Liver (tissue), 9 donors: ENCODE data around the gene SURF2. TPM values are rescaled to one million over a fixed set of nuclear protein-coding genes. Genes with fewer than 3 reads are reported as not detected.

Experiments used
- DNase-seq: peaks from one replicate; pipeline ENCODE4 v3.0.0-alpha.2; 2017; ENCODE audit warnings: low spot score
- H3K27ac ChIP-seq, 2 donors: one replicate each; pipeline ENCODE4 v1.7.0; 2013; ENCODE audit warnings: inconsistent platforms in 2 of 2, low read length in 2 of 2, control low read depth in 1 of 2, low read depth in 1 of 2, mild to moderate bottlenecking in 1 of 2
- H3K27me3 ChIP-seq, 4 donors: one replicate each; pipeline versions ENCODE4 v1.6.1 to v1.7.0; 2013; ENCODE audit warnings: low read length in 3 of 4, inconsistent platforms in 1 of 4, mild to moderate bottlenecking in 1 of 4, moderate library complexity in 1 of 4; ENCODE audit not compliant: control insufficient read depth in 4 of 4, insufficient read depth in 4 of 4
- H3K36me3 ChIP-seq, 4 donors: one replicate each; pipeline versions ENCODE4 v1.6.1 to v1.7.0; 2013; ENCODE audit warnings: low read length in 3 of 4, mild to moderate bottlenecking in 3 of 4, low read depth in 1 of 4, moderate library complexity in 1 of 4; ENCODE audit not compliant: control insufficient read depth in 4 of 4, insufficient read depth in 3 of 4
- H3K4me1 ChIP-seq, 4 donors: one replicate each; pipeline versions ENCODE4 v1.6.1 to v1.7.0; 2013; ENCODE audit warnings: low read length in 3 of 4, mild to moderate bottlenecking in 3 of 4, moderate library complexity in 1 of 4; ENCODE audit not compliant: control insufficient read depth in 4 of 4, insufficient read depth in 4 of 4
- H3K4me3 ChIP-seq, 3 donors: one replicate each; pipeline versions ENCODE4 v1.6.1 to v1.7.0; 2013; ENCODE audit warnings: low read length in 3 of 3, control low read depth in 1 of 3, low read depth in 1 of 3, mild to moderate bottlenecking in 1 of 3
- H3K9ac ChIP-seq, 2 donors: one replicate each; pipeline ENCODE4 v1.7.0; 2013; ENCODE audit warnings: low read length in 2 of 2, mild to moderate bottlenecking in 2 of 2, moderate library complexity in 2 of 2, control low read depth in 1 of 2, low read depth in 1 of 2
- H3K9me3 ChIP-seq, 4 donors: one replicate each; pipeline versions ENCODE4 v1.6.1 to v1.7.0; 2013; ENCODE audit warnings: low read length in 3 of 4; ENCODE audit not compliant: control insufficient read depth in 4 of 4
- EGR1 ChIP-seq, 2 donors: IDR thresholded peaks; 2 replicates each; pipeline ENCODE4 v1.6.1; 2016 to 2018; ENCODE audit warnings: antibody characterized with exemption in 2 of 2, low read depth in 2 of 2
- FOXA1 ChIP-seq: IDR thresholded peaks from 2 replicates; pipeline ENCODE4 v1.6.1; 2016; ENCODE audit warnings: antibody characterized with exemption
- FOXA2 ChIP-seq: IDR thresholded peaks from 2 replicates; pipeline ENCODE4 v1.6.1; 2016; ENCODE audit warnings: antibody characterized with exemption
- GABPA ChIP-seq, 2 donors: IDR thresholded peaks in 1 of 2; conservative IDR thresholded peaks in 1 of 2; 2 replicates each; pipeline ENCODE4 v1.6.1; 2016; ENCODE audit warnings: antibody characterized with exemption in 2 of 2, mild to moderate bottlenecking in 1 of 2, moderate library complexity in 1 of 2
- HNF4A ChIP-seq, 2 donors: conservative IDR thresholded peaks; 2 replicates each; pipeline ENCODE4 v1.6.1; 2016; ENCODE audit warnings: antibody characterized with exemption in 2 of 2, mild to moderate bottlenecking in 2 of 2
- HNF4G ChIP-seq: IDR thresholded peaks from 2 replicates; pipeline ENCODE4 v1.6.1; 2016; ENCODE audit warnings: antibody characterized with exemption
- JUND ChIP-seq, 2 donors: IDR thresholded peaks; 2 replicates each; pipeline ENCODE4 v1.6.1; 2016; ENCODE audit warnings: antibody characterized with exemption in 2 of 2
- NR2F2 ChIP-seq: IDR thresholded peaks from 2 replicates; pipeline ENCODE4 v1.6.1; 2016; ENCODE audit warnings: antibody characterized with exemption
- RAD21 ChIP-seq, 2 donors: IDR thresholded peaks; 2 replicates each; pipeline ENCODE4 v1.6.1; 2016; ENCODE audit warnings: antibody characterized with exemption in 2 of 2, mild to moderate bottlenecking in 2 of 2
- RXRA ChIP-seq, 2 donors: IDR thresholded peaks; 2 replicates each; pipeline ENCODE4 v1.6.1; 2017 to 2018; ENCODE audit warnings: antibody characterized with exemption in 2 of 2, mild to moderate bottlenecking in 1 of 2
- SP1 ChIP-seq: IDR thresholded peaks from 2 replicates; pipeline ENCODE4 v1.6.1; 2018; ENCODE audit warnings: antibody characterized with exemption, mild to moderate bottlenecking
- YY1 ChIP-seq: IDR thresholded peaks from 2 replicates; pipeline ENCODE4 v1.6.1; 2016; ENCODE audit warnings: antibody characterized with exemption, mild to moderate bottlenecking
- WGBS: extraction: QIAGEN DNeasy Blood & Tissue Kit; methylation state at CpG from one replicate; pipeline ENCODE4 v1.1.7; 2013; 5-methylcytosine and 5-hydroxymethylcytosine counted together
- polyA plus RNA-seq, 2 donors: library from polyadenylated mRNA; stranded (reverse) in 1 of 2; unstranded in 1 of 2; fragments of 200-250 nt in 1 of 2; fragments of >200 nt in 1 of 2; fragmentation: Nextera tagmentation in 1 of 2; extraction: Ambion mirVana in 1 of 2; gene quantifications; one replicate each; pipeline versions ENCODE4 v1.2.1 to v1.2.3, GENCODE V29; 2013 to 2015
- total RNA-seq, 2 donors: library from RNA; depleted of rRNA; stranded (reverse); fragments of >200 nt; gene quantifications; one replicate each; pipeline ENCODE4 v1.2.3, GENCODE V29; 2014
- TF ChIP-seq, protein P1 (sequence below): fragments of 150-350 bp; IDR thresholded peaks from 2 replicates; pipeline ENCODE4 v1.5.1; 2017; ENCODE audit warnings: improper control_type of control experiment, low read depth, low read length; ENCODE audit not compliant: missing input control
- TF ChIP-seq, protein P2 (sequence below): IDR thresholded peaks from 2 replicates; pipeline ENCODE4 v1.6.1; 2016; ENCODE audit warnings: antibody characterized with exemption
- TF ChIP-seq, protein P3 (sequence below): IDR thresholded peaks from 2 replicates; pipeline ENCODE4 v1.6.1; 2016; ENCODE audit warnings: antibody characterized with exemption, mild to moderate bottlenecking
- TF ChIP-seq, protein P4 (sequence below): IDR thresholded peaks from 2 replicates; pipeline ENCODE4 v1.6.1; 2016; ENCODE audit warnings: antibody characterized with exemption
- TF ChIP-seq, protein P5 (sequence below): IDR thresholded peaks from 2 replicates; pipeline ENCODE4 v1.6.1; 2016; ENCODE audit warnings: antibody characterized with exemption
- donor health status: healthy.
- donor health status: healthy.
- donor health status: healthy.
- donor health status: healthy.
- donor health status: healthy.

The SURF2 gene
- total and polyA plus RNA-seq, 4 donors: 6.0 to 15.8 (median 13.7) TPM

DNA sequence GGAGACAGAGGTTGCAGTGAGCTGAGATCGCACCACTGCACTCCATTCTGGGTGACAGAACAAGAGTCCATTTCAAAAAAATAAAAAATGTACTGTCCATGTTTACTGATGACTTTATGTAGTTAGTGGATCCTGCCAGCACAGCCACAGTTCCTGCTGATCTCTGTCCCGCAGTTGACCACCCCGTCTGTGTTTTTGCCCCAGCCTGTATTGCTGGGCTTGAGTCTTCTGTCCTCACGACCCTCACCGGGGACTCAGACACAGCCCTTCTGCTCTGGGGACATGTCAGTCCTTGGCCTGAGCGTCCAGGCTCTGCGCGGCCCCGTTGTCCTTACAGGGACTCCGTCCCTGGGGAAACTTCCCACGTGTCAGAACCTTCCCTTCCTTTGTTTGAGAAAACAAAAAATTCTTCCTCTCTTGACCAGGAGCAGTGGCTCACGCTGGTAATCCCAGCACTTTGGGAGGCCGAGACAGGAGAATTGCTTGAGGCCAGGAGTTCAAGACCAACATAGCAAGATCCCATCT is 34.9 kb upstream of the SURF2 start:
- no peak for DNase-seq
- no peaks in the 10 kb centered on the region for H3K9me3 ChIP-seq
- WGBS: 86% methylated on average over 13 of the region's 13 CpGs
- no peak overlapping the region for H3K9ac ChIP-seq
- H3K27ac ChIP-seq: no peak overlapping the region
- no peaks in the 10 kb centered on the region for H3K36me3 ChIP-seq
- no peak overlapping the region for H3K4me3 ChIP-seq
- H3K4me1 ChIP-seq: no peaks in the 10 kb centered on the region
- TF ChIP-seq RXRA (IDR thresholded peaks at IDR 0.05): no peak
- no peak for TF ChIP-seq FOXA2
- TF ChIP-seq HNF4A (conservative IDR thresholded peaks at IDR 0.05): no peak
- TF ChIP-seq, protein P1, sequence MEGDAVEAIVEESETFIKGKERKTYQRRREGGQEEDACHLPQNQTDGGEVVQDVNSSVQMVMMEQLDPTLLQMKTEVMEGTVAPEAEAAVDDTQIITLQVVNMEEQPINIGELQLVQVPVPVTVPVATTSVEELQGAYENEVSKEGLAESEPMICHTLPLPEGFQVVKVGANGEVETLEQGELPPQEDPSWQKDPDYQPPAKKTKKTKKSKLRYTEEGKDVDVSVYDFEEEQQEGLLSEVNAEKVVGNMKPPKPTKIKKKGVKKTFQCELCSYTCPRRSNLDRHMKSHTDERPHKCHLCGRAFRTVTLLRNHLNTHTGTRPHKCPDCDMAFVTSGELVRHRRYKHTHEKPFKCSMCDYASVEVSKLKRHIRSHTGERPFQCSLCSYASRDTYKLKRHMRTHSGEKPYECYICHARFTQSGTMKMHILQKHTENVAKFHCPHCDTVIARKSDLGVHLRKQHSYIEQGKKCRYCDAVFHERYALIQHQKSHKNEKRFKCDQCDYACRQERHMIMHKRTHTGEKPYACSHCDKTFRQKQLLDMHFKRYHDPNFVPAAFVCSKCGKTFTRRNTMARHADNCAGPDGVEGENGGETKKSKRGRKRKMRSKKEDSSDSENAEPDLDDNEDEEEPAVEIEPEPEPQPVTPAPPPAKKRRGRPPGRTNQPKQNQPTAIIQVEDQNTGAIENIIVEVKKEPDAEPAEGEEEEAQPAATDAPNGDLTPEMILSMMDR: no peak
- no peak for TF ChIP-seq RAD21 (IDR thresholded peaks at IDR 0.05)
- TF ChIP-seq HNF4G: no peak
- TF ChIP-seq YY1: no peak
- TF ChIP-seq, protein P2, sequence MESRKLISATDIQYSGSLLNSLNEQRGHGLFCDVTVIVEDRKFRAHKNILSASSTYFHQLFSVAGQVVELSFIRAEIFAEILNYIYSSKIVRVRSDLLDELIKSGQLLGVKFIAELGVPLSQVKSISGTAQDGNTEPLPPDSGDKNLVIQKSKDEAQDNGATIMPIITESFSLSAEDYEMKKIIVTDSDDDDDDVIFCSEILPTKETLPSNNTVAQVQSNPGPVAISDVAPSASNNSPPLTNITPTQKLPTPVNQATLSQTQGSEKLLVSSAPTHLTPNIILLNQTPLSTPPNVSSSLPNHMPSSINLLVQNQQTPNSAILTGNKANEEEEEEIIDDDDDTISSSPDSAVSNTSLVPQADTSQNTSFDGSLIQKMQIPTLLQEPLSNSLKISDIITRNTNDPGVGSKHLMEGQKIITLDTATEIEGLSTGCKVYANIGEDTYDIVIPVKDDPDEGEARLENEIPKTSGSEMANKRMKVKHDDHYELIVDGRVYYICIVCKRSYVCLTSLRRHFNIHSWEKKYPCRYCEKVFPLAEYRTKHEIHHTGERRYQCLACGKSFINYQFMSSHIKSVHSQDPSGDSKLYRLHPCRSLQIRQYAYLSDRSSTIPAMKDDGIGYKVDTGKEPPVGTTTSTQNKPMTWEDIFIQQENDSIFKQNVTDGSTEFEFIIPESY: no peak
- no peak for TF ChIP-seq GABPA (IDR thresholded peaks at IDR 0.05 in 1 of 2, conservative IDR thresholded peaks at IDR 0.05 in 1 of 2)
- no peak for TF ChIP-seq SP1
- TF ChIP-seq JUND (IDR thresholded peaks at IDR 0.05): no peak
- TF ChIP-seq, protein P3, sequence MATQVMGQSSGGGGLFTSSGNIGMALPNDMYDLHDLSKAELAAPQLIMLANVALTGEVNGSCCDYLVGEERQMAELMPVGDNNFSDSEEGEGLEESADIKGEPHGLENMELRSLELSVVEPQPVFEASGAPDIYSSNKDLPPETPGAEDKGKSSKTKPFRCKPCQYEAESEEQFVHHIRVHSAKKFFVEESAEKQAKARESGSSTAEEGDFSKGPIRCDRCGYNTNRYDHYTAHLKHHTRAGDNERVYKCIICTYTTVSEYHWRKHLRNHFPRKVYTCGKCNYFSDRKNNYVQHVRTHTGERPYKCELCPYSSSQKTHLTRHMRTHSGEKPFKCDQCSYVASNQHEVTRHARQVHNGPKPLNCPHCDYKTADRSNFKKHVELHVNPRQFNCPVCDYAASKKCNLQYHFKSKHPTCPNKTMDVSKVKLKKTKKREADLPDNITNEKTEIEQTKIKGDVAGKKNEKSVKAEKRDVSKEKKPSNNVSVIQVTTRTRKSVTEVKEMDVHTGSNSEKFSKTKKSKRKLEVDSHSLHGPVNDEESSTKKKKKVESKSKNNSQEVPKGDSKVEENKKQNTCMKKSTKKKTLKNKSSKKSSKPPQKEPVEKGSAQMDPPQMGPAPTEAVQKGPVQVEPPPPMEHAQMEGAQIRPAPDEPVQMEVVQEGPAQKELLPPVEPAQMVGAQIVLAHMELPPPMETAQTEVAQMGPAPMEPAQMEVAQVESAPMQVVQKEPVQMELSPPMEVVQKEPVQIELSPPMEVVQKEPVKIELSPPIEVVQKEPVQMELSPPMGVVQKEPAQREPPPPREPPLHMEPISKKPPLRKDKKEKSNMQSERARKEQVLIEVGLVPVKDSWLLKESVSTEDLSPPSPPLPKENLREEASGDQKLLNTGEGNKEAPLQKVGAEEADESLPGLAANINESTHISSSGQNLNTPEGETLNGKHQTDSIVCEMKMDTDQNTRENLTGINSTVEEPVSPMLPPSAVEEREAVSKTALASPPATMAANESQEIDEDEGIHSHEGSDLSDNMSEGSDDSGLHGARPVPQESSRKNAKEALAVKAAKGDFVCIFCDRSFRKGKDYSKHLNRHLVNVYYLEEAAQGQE: no peak
- TF ChIP-seq, protein P4, sequence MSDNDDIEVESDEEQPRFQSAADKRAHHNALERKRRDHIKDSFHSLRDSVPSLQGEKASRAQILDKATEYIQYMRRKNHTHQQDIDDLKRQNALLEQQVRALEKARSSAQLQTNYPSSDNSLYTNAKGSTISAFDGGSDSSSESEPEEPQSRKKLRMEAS: no peak
- TF ChIP-seq NR2F2: no peak
- no peak for TF ChIP-seq EGR1 (IDR thresholded peaks at IDR 0.05; ENCODE audit: low read depth in 2 of 2)
- TF ChIP-seq, protein P5, sequence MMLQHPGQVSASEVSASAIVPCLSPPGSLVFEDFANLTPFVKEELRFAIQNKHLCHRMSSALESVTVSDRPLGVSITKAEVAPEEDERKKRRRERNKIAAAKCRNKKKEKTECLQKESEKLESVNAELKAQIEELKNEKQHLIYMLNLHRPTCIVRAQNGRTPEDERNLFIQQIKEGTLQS: no peak
- no peak for TF ChIP-seq FOXA1
- H3K27me3 ChIP-seq: no peaks in the 10 kb centered on the region

DNA sequence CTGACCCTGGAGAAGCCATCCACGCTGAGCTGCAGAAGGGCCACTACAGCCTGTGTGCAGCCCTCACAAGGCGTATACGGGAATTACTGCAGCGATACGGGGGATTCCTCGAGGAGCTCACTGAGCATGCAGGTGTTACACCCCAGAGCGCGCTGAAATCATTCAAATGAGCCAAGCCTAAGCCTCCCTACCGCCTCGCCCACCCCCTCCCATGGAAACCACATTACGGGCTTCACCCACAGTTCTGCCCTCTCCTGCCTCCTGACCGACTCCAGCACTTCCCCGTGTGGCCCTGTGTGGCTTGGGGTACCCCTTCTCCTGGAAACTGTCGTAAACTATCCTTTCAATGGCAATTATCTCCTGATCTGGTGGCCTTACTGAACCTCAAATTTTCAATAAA is 33.6 kb upstream of the SURF2 start:
- no peaks in the 10 kb centered on the region for H3K9me3 ChIP-seq
- no peaks in the 10 kb centered on the region for H3K4me1 ChIP-seq
- no peaks in the 10 kb centered on the region for H3K36me3 ChIP-seq
- no peak overlapping the region for H3K9ac ChIP-seq
- H3K4me3 ChIP-seq: no peak overlapping the region
- DNase-seq: no peak
- no peak for TF ChIP-seq HNF4G
- no peak overlapping the region for H3K27ac ChIP-seq
- H3K27me3 ChIP-seq: no peaks in the 10 kb centered on the region
- WGBS: 83% methylated on average over 14 of the region's 14 CpGs
